SK-N-SH (cell line): ENCODE results near the gene RASA3. TPM values are rescaled to one million over a fixed set of nuclear protein-coding genes. Genes with fewer than 3 reads are reported as not detected.

Source experiments
- CTCF ChIA-PET: fragments of 300-600, 350-600 bp; formaldehyde crosslinking; extraction: SDS; loops from one replicate; lab custom pipeline; 2021; lab: Yijun Ruan, JAX
- POLR2A ChIA-PET: fragments of 350-600 bp; sonication (Branson Sonifier 250); formaldehyde crosslinking; extraction: SDS; loops from one replicate; lab custom pipeline; 2020; ENCODE audit warnings: antibody characterized with exemption, inconsistent platforms; lab: Yijun Ruan, JAX
- DNase-seq: peaks from one replicate; pipeline ENCODE4 v3.0.0; 2012
- H2AFZ ChIP-seq: fragments of 200-600 bp; sonication (generic); 2 replicates; pipeline ENCODE4 v1.8.1; 2016; ENCODE audit warnings: antibody characterized with exemption, mild to moderate bottlenecking, low read depth
- H3F3A ChIP-seq: fragments of 200-600 bp; sonication (generic); replicated peaks from 2 replicates; pipeline ENCODE3; 2016; ENCODE audit warnings: antibody characterized with exemption, mild to moderate bottlenecking; ENCODE audit not compliant: insufficient read depth
- H3K27ac ChIP-seq, 2 experiments: fragments of 200-500 bp in 1 of 2; fragments of 200-600 bp in 1 of 2; sonication (Bioruptor generic) in 1 of 2; sonication (generic), shearing (Covaris generic) in 1 of 2; 2 replicates each; pipeline versions ENCODE4 v1.5.1 to v1.6.1; 2014 to 2016; ENCODE audit warnings: low read depth in 2 of 2, inconsistent platforms in 1 of 2, low read length in 1 of 2, mild to moderate bottlenecking in 1 of 2, mixed read lengths in 1 of 2
- H3K27me3 ChIP-seq: fragments of 200-600 bp; sonication (generic), shearing (Covaris generic); 2 replicates; pipeline ENCODE4 v1.6.1; 2016; ENCODE audit warnings: mixed run types; ENCODE audit not compliant: insufficient read depth
- H3K36me3 ChIP-seq, 2 experiments: fragments of 200-500 bp in 1 of 2; fragments of 200-600 bp in 1 of 2; sonication (Bioruptor generic) in 1 of 2; sonication (generic) in 1 of 2; replicated peaks in 1 of 2; 2 replicates each; pipeline versions ENCODE3 to v1.5.1; 2014 to 2016; ENCODE audit warnings: low read length in 1 of 2, mild to moderate bottlenecking in 1 of 2; ENCODE audit not compliant: insufficient read depth in 2 of 2, control insufficient read depth in 1 of 2
- H3K4me1 ChIP-seq, 2 experiments: fragments of 200-500 bp in 1 of 2; fragments of 200-600 bp in 1 of 2; sonication (Bioruptor generic) in 1 of 2; sonication (generic), shearing (Covaris generic) in 1 of 2; 2 replicates each; pipeline versions ENCODE4 v1.5.1 to v1.6.1; 2014 to 2016; ENCODE audit warnings: low read depth in 1 of 2, low read length in 1 of 2, mixed run types in 1 of 2; ENCODE audit not compliant: insufficient read depth in 2 of 2, control insufficient read depth in 1 of 2
- H3K4me2 ChIP-seq: fragments of 200-600 bp; sonication (generic), shearing (Covaris generic); 2 replicates; pipeline ENCODE4 v1.6.1; 2017; ENCODE audit warnings: mixed run types
- H3K4me3 ChIP-seq, 2 experiments: fragments of 200-500 bp in 1 of 2; fragments of 200-600 bp in 1 of 2; sonication (Bioruptor generic) in 1 of 2; sonication (generic), shearing (Covaris generic) in 1 of 2; 2 replicates each; pipeline versions ENCODE4 v1.5.1 to v1.8.1; 2014 to 2016; ENCODE audit warnings: low read depth in 2 of 2, inconsistent platforms in 1 of 2, low read length in 1 of 2, mild to moderate bottlenecking in 1 of 2, mixed read lengths in 1 of 2, moderate library complexity in 1 of 2
- H3K79me2 ChIP-seq: fragments of 200-600 bp; sonication (generic); 2 replicates; pipeline ENCODE4 v1.8.1; 2017; ENCODE audit warnings: mild to moderate bottlenecking; ENCODE audit not compliant: insufficient read depth
- H3K9ac ChIP-seq: fragments of 200-600 bp; sonication (generic); 2 replicates; pipeline ENCODE4 v1.6.1; 2017; ENCODE audit warnings: mixed run types
- H3K9me2 ChIP-seq: fragments of 200-600 bp; sonication (generic); 2 replicates; pipeline ENCODE4 v1.6.1; 2017; ENCODE audit warnings: mixed run types
- H3K9me3 ChIP-seq: fragments of 200-600 bp; sonication (generic); 2 replicates; pipeline ENCODE4 v1.6.1; 2017; ENCODE audit warnings: mixed run types, mild to moderate bottlenecking, moderate library complexity
- H4K20me1 ChIP-seq: fragments of 200-600 bp; sonication (generic); 2 replicates; pipeline ENCODE4 v1.6.1; 2017; ENCODE audit warnings: mild to moderate bottlenecking, mixed run types; ENCODE audit not compliant: insufficient read depth
- CHD2 ChIP-seq: fragments of 150-350 bp; IDR thresholded peaks from 2 replicates; pipeline ENCODE4 v1.6.1; 2018; ENCODE audit warnings: low read length; ENCODE audit not compliant: partially characterized antibody
- ELF1 ChIP-seq: IDR thresholded peaks from 2 replicates; pipeline ENCODE4 v1.4.0; 2012
- EP300 ChIP-seq, 2 experiments: IDR thresholded peaks; 2 replicates each; pipeline versions ENCODE4 v1.4.0 to v1.6.1; 2012; ENCODE audit warnings: borderline replicate concordance in 1 of 2, low read depth in 1 of 2, low read length in 1 of 2
- FOSL2 ChIP-seq: IDR thresholded peaks from 2 replicates; pipeline ENCODE4 v1.4.0; 2012; ENCODE audit warnings: low read depth, mild to moderate bottlenecking, moderate library complexity, borderline replicate concordance
- GATA2 ChIP-seq: sonication (generic); formaldehyde crosslinking; IDR thresholded peaks from 2 replicates; pipeline ENCODE4 v1.5.0; 2020; ENCODE audit warnings: mild to moderate bottlenecking, missing genetic modification reagents
- MEF2A ChIP-seq: IDR thresholded peaks from 2 replicates; pipeline ENCODE4 v1.4.0; 2012; ENCODE audit warnings: low read depth, borderline replicate concordance
- MXI1 ChIP-seq: IDR thresholded peaks from 2 replicates; pipeline ENCODE4 v1.6.1; 2012; ENCODE audit warnings: mild to moderate bottlenecking, low read depth, low read length, improper control_type of control experiment
- NFIC ChIP-seq: IDR thresholded peaks from 2 replicates; pipeline ENCODE4 v1.4.0; 2012; ENCODE audit warnings: borderline replicate concordance
- POLR2AphosphoS5 ChIP-seq: IDR thresholded peaks from 2 replicates; pipeline ENCODE4 v1.6.1; 2012; ENCODE audit warnings: low read depth, low read length
- RAD21 ChIP-seq: IDR thresholded peaks from 2 replicates; pipeline ENCODE4 v1.6.1; 2012; ENCODE audit warnings: mild to moderate bottlenecking, low read length
- RCOR1 ChIP-seq: fragments of 150-350 bp; IDR thresholded peaks from 2 replicates; pipeline ENCODE4 v1.6.1; 2017; ENCODE audit warnings: antibody characterized with exemption, low read length
- RXRA ChIP-seq: IDR thresholded peaks from 2 replicates; pipeline ENCODE4 v1.4.0; 2012; ENCODE audit warnings: low read depth, mild to moderate bottlenecking, borderline replicate concordance
- SIN3A ChIP-seq: IDR thresholded peaks from 2 replicates; pipeline ENCODE4 v1.6.1; 2012; ENCODE audit warnings: low read depth, mild to moderate bottlenecking, low read length, moderate library complexity, borderline replicate concordance
- SMC3 ChIP-seq: IDR thresholded peaks from 2 replicates; pipeline ENCODE4 v1.6.1; 2012; ENCODE audit warnings: low read depth, low read length, improper control_type of control experiment
- TAF1 ChIP-seq: IDR thresholded peaks from 2 replicates; pipeline ENCODE4 v1.6.1; 2012; ENCODE audit warnings: low read depth, mild to moderate bottlenecking, low read length, moderate library complexity, borderline replicate concordance
- TCF12 ChIP-seq: IDR thresholded peaks from 2 replicates; pipeline ENCODE4 v1.4.0; 2012
- YY1 ChIP-seq: IDR thresholded peaks from 2 replicates; pipeline ENCODE4 v1.4.0; 2012; ENCODE audit warnings: low read depth, mild to moderate bottlenecking
- WGBS: methylation state at CpG from one replicate; pipeline ENCODE4 v1.1.6; 2017; ENCODE audit warnings: low lambda C conversion rate; 5-methylcytosine and 5-hydroxymethylcytosine counted together
- polyA plus RNA-seq, 3 experiments: library from polyadenylated mRNA; depleted of rRNA; stranded (reverse); fragments of >200 nt; gene quantifications; 2 replicates each; pipeline ENCODE4 v1.2.3, GENCODE V29; 2012
- TF ChIP-seq, protein P1 (sequence below): fragments of 150-350 bp; IDR thresholded peaks from 2 replicates; pipeline ENCODE4 v1.6.1; 2017; ENCODE audit warnings: antibody characterized with exemption, low read length, low read depth, borderline replicate concordance
- TF ChIP-seq, protein P2 (sequence below): fragments of 200-600 bp; sonication (generic); IDR thresholded peaks from 2 replicates; pipeline ENCODE4 v1.6.1; 2017; ENCODE audit warnings: antibody characterized with exemption, mild to moderate bottlenecking, moderate library complexity
- TF ChIP-seq, protein P3 (sequence below): IDR thresholded peaks from 2 replicates; pipeline ENCODE4 v1.4.0; 2012; ENCODE audit warnings: low read depth

RASA3 gene
- polyA plus RNA-seq, 1 of the 3 experiments (the other 2 are of a cell fraction), result 25.1 TPM

DNA sequence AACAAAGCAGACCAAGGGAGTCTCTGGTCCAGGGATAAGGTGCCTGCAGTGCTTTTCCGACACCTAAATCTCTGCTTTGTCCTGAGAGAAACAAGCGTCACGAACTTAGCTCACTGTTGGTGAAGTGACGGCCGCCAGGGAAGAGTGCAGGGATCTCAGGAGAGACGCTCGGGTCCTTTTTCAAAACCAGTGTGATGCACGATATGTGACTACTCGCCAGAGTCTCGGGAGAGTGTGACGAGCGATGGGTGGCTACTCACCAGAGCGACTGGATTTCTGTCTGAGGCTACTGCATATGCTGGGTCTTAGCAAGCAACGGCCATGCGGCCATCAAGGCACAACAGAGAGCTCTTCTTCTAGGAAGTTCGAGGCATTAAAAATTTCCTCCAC, 30.1 kb upstream of the RASA3 start (continued):
- TF ChIP-seq MXI1 (no peak), SMC3 (no peak), FOSL2 (no peak)

DNA sequence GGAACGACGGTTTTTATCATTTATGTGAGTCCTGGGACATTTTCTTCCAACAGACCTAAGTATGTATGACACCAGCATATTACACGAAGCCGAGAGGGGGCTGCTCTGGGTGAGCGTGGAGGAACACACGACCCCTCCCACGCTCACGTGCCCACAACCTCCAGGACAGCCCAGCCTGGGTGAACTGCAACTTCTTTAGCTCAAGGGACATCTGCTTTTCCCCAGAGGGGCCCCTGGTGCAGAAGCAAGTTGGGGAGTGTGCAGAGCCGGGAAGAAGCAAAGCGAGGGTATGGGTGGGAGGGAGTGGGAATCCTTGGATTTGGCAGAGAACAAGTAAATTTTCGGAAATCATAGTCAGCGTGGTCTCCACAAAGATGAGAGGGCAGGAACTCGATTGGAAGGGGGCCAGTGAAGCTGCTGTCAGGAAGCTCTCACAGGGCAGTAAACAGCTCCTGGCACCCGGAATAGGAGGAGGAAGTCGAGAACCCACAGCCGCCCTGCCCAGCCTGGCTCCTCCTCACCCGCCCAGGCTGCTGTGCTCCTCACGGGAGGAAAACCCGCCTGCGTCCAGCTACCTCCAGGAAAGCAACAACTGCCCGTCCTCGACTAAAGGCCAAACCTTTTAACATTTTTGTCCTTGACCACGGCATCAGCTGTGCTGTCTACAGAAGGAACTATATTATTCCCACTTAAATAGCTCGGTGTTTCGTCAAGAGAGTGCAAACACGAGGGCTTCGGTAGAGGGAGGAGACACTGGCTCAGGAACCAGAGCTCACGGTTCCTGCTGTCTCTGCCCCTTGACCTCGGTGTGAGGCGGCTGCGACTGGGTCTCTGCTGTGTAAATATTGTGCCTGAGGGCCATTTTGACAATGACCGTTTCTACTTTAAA, 29.5 kb upstream of the RASA3 start:
- 76% methylated on average over 30 of the region's 32 CpGs for WGBS
- H3K27ac ChIP-seq, result no peak overlapping the region
- H3K36me3 ChIP-seq, result no peaks in the 10 kb centered on the region
- TF ChIP-seq GATA2 (no peak), TAF1 (no peak), YY1 (no peak), MEF2A (no peak), NFIC (no peak), EP300 (IDR thresholded peaks at IDR 0.05; ENCODE audit: borderline replicate concordance in 1 of 2, low read depth in 1 of 2, low read length in 1 of 2) (no peak), TCF12 (no peak), FOSL2 (no peak), POLR2AphosphoS5 (no peak), SIN3A (no peak), RCOR1 (no peak), RAD21 (no peak), ELF1 (no peak), CHD2 (no peak), RXRA (no peak)
- TF ChIP-seq, protein P1, sequence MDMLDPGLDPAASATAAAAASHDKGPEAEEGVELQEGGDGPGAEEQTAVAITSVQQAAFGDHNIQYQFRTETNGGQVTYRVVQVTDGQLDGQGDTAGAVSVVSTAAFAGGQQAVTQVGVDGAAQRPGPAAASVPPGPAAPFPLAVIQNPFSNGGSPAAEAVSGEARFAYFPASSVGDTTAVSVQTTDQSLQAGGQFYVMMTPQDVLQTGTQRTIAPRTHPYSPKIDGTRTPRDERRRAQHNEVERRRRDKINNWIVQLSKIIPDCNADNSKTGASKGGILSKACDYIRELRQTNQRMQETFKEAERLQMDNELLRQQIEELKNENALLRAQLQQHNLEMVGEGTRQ, result no peak
- TF ChIP-seq, protein P2, sequence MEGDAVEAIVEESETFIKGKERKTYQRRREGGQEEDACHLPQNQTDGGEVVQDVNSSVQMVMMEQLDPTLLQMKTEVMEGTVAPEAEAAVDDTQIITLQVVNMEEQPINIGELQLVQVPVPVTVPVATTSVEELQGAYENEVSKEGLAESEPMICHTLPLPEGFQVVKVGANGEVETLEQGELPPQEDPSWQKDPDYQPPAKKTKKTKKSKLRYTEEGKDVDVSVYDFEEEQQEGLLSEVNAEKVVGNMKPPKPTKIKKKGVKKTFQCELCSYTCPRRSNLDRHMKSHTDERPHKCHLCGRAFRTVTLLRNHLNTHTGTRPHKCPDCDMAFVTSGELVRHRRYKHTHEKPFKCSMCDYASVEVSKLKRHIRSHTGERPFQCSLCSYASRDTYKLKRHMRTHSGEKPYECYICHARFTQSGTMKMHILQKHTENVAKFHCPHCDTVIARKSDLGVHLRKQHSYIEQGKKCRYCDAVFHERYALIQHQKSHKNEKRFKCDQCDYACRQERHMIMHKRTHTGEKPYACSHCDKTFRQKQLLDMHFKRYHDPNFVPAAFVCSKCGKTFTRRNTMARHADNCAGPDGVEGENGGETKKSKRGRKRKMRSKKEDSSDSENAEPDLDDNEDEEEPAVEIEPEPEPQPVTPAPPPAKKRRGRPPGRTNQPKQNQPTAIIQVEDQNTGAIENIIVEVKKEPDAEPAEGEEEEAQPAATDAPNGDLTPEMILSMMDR, result no peak
- TF ChIP-seq, protein P3, sequence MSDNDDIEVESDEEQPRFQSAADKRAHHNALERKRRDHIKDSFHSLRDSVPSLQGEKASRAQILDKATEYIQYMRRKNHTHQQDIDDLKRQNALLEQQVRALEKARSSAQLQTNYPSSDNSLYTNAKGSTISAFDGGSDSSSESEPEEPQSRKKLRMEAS, result no peak
- CTCF ChIA-PET, result interaction anchor here (1.4 to 1.5 kb wide), 2 partner anchors 14 to 64 kb away, joined by 3 read pairs; no protein-coding TSS in a partner anchor
- H3K9me3 ChIP-seq, result no peaks in the 10 kb centered on the region
- H3K9ac ChIP-seq, result no peak overlapping the region
- H3K4me1 ChIP-seq, result peaks cover 0 to 17% of the 10 kb centered on the region in 2 experiments; a peak in 1 of 4 replicates
- H3K4me3 ChIP-seq, result no peak overlapping the region
- no peak overlapping the region for H2AFZ ChIP-seq
- H3K9me2 ChIP-seq, result no peaks in the 10 kb centered on the region
- H3K4me2 ChIP-seq, result no peak overlapping the region
- H4K20me1 ChIP-seq, result no peaks in the 10 kb centered on the region
- POLR2A ChIA-PET, result interaction anchor here (0.6 kb wide), 1 partner anchor 158 kb away, joined by 3 read pairs; no protein-coding TSS in a partner anchor
- no peak for DNase-seq
- H3K79me2 ChIP-seq, result no peaks in the 10 kb centered on the region
- H3F3A ChIP-seq, result no peaks in the 10 kb centered on the region
- H3K27me3 ChIP-seq, result no peaks in the 10 kb centered on the region
